Muscle of arm (tissue), 12 donors: ENCODE measurements around the gene CUEDC2. TPM values are rescaled to one million over a fixed set of nuclear protein-coding genes. Genes with fewer than 3 reads are reported as not detected.

Experiments
- DNase-seq: peaks from one replicate; pipeline ENCODE4 v3.0.0-alpha.2; 2013
- polyA plus RNA-seq, 12 donors: library from polyadenylated mRNA; unstranded; fragments of 120-200 nt; gene quantifications; one replicate each; pipeline ENCODE4 v1.2.1, GENCODE V29; 2013; ENCODE audit not compliant: insufficient read length in 12 of 12

The CUEDC2 gene
- polyA plus RNA-seq, 12 donors = 35.7 to 58.9 (median 51.1) TPM; not detected in 1

DNA sequence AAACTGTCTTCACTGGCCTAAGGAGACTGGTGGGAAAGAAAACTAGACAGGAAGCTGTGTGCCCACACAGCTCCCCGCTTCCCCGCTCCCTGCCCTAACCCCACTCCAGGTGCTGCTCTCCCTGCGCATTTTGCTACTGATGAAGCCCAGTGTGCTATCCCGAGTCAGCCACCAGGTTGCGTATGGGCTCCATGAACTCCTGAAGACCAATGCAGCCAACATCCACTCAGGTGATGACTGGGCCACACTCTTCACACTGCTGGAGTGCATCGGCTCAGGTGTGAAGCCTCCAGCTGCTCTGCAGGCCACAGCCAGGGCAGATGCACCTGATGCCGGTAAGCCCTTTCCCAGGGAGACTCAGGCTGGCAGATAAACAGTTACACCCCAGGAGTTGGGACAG, 57.1 kb downstream of the CUEDC2 start:
- no peak for DNase-seq

Other genes with a start within 250 kb of the CUEDC2 start
- gene ELOVL3, start 206.3 kb downstream of the CUEDC2 start, polyA plus RNA-seq = 1 to 10 TPM in 1 of 12 donors, under 1 TPM in 9, not detected in 2; 0.39 to 1.3 (median 0.58) TPM
- gene PITX3, start 191.1 kb downstream of the CUEDC2 start, polyA plus RNA-seq = 10 to 100 TPM in 8 of 12 donors, 1 to 10 TPM in 3, not detected in 1; 7.0 to 26.2 (median 12.8) TPM
- gene GBF1, start 187.0 kb downstream of the CUEDC2 start, polyA plus RNA-seq = 10 to 100 TPM in 11 of 12 donors, not detected in 1; 29.2 to 56.2 (median 50.1) TPM
- gene NFKB2, start 36.9 kb downstream of the CUEDC2 start, polyA plus RNA-seq = 10 to 100 TPM in 11 of 12 donors, not detected in 1; 11.2 to 29.2 (median 14.8) TPM
- gene PSD, start 13.8 kb downstream of the CUEDC2 start, polyA plus RNA-seq = 10 to 100 TPM in 2 of 12 donors, 1 to 10 TPM in 9, not detected in 1; 2.6 to 25.8 (median 5.0) TPM
- gene FBXL15, start 11.7 kb downstream of the CUEDC2 start, polyA plus RNA-seq = 1 to 10 TPM in 10 of 12 donors, not detected in 2; 2.6 to 7.2 (median 3.9) TPM
- under 1 TPM in 6 of 12 donors, not detected in 6; 0.11 to 0.39 (median 0.18) TPM for gene C10orf95, start 19.0 kb upstream of the CUEDC2 start, polyA plus RNA-seq
- gene ACTR1A, start 70.1 kb upstream of the CUEDC2 start, polyA plus RNA-seq = 10 to 100 TPM in 11 of 12 donors, not detected in 1; 53.7 to 88.2 (median 81.1) TPM
- gene SUFU, start 71.4 kb upstream of the CUEDC2 start, polyA plus RNA-seq = 10 to 100 TPM in 11 of 12 donors, not detected in 1; 10.8 to 24.1 (median 15.3) TPM
- 100 to 1,000 TPM in 2 of 12 donors, 10 to 100 TPM in 10; 60.8 to 367 (median 74.1) TPM for gene TRIM8, start 211.9 kb upstream of the CUEDC2 start, polyA plus RNA-seq